GM12872 (cell line): ENCODE results near the gene INVS.

ENCODE experiments used
- TF ChIP-seq, protein P1 (sequence below): IDR thresholded peaks from 3 replicates; pipeline ENCODE4 v1.5.1; 2011; ENCODE audit warnings: low read depth, mild to moderate bottlenecking, low read length, moderate library complexity; ENCODE audit not compliant: insufficient read depth

Gene INVS

DNA sequence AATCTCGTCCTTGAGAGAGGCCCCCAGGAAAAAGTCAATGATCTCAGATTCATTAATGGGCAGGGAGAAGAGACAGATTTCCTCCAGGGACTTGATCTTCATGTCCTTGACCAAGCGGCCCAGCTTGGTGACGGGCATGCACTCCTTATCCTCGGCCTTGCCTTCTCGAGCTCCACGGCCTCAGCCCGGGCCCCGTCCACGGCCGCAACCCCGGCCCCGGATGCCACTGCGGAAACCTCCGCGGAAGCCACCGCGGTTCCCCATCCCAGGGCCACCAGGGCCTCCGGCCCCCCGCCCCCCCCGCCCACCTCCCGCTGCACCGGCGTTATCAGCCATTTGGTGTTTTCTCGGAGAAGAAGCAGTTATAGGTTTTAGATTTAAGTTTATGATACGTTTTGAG, 18.3 kb downstream of the INVS start:
- TF ChIP-seq, protein P1, sequence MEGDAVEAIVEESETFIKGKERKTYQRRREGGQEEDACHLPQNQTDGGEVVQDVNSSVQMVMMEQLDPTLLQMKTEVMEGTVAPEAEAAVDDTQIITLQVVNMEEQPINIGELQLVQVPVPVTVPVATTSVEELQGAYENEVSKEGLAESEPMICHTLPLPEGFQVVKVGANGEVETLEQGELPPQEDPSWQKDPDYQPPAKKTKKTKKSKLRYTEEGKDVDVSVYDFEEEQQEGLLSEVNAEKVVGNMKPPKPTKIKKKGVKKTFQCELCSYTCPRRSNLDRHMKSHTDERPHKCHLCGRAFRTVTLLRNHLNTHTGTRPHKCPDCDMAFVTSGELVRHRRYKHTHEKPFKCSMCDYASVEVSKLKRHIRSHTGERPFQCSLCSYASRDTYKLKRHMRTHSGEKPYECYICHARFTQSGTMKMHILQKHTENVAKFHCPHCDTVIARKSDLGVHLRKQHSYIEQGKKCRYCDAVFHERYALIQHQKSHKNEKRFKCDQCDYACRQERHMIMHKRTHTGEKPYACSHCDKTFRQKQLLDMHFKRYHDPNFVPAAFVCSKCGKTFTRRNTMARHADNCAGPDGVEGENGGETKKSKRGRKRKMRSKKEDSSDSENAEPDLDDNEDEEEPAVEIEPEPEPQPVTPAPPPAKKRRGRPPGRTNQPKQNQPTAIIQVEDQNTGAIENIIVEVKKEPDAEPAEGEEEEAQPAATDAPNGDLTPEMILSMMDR, result no peak

DNA sequence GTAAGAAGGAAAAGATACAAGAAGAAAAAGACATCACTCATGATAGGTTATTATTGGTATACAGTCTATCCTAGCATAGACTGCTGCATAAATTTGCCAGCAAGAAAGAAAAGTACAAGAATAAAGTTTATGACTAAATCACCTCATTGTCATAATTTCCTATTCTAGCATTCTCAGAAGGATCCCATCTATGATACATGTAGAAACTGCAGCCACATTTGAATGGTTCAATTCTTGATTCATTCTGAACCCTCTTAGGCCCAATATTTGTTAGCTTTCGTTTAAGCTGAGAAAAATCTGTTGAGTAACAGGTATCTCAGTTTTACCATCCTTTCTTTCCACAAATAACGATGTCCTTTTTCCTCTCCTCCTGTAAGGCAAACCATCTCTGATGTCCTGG, 21.2 kb downstream of the INVS start:
- TF ChIP-seq, protein P1, result no peak

DNA sequence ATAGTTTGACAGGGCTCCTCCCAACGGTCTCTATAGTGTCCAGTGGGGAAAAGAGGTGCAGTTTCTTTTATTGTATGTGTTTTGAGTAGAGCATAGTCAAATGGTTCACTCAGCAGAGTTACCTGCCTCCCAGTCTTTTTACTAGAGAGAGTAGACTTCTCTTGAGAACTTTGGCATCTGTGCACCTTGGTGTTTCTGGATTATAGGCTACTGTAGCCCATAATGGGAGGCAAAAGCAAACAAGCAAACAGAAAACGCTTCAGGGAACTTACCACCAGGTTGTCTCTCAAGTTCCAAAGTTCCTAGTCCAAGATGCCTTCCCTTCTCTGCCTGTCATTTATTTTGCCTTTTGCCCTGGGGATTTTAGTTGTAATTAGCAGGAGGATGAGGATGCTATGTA, 26.2 kb downstream of the INVS start:
- TF ChIP-seq, protein P1, result no peak

DNA sequence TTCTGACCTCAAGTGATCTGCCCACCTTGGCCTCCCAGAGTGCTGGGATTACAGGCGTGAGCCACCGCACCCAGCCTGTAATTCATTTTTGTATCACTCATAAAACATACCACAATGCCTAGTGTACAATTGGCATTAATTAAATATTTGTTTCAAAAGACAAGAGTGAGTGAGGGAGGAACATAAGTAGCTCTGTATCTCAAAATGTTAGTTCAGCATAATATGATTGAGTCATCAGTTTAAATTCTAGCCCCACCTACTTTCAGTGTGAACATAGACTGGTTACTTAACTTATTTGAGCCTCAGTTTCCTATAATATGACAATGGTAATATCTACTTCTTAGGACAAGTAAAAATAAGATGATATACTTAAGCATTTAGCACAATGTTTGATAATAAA, 26.9 kb downstream of the INVS start:
- TF ChIP-seq, protein P1, result no peak

DNA sequence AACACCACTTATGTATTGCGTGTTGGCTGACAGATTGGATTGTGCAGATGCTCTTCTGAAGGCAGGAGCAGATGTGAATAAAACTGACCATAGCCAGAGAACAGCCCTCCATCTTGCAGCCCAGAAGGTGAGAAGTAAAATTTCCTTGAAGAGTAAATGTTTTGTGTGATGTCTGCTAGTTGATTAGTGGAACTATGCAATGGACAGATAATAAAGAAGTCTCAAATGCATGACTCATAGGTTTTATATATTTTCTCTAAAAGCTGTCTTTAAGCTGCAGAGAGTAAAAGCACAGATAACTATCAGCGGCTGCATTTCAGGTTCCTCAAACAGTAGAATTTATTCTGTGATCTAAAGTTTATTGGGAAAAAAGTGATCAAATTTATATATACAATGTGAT, 27.4 kb downstream of the INVS start:
- TF ChIP-seq, protein P1, result no peak

DNA sequence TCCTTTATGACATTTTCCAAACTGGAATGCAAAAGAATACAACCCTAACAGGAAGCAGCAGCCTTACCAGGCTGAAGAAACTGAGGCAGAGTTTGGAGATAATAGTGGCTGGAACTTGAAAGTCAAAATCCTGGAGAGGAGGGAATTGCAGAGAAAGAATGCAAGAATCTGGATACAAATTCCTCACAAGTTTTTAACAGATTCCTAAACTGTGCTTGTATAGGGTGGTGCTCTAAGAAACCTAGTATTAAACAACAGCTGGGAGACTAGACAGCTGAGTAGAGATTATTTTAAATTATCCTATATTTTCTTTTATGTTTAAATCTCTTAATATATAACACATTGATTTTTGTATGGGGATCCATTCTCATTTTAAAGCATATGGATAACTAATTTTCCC, 30.7 kb downstream of the INVS start:
- TF ChIP-seq, protein P1, result no peak

DNA sequence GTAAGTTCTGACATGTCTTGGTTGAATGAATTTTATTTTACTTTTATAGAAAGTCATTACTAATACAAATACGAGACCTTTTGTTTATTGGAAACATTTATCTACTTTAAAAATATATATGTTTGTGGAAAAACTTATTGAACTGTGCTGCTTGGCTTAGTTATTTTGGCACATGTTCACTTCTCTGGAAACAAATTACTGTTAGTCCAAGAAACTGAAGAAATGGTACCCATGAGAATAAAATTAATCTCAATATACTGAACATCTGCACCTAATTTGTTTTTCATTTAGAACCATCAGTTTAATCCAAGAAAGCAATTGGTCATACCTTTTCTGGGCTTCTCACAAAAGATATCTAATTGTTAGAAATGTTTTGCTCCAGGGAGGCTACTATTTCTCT, 32.2 kb downstream of the INVS start:
- TF ChIP-seq, protein P1, result no peak
